GM18858 (cell line): ENCODE results near the gene EFL1.

Experiments
- ATAC-seq: cut with Tn5 transposase; IDR thresholded peaks from one replicate; pipeline ENCODE4 v1.9.1; 2021; ENCODE audit not compliant: unreplicated experiment

EFL1 gene

GRCh38 chr15:82168296-82168695 lies 94.2 kb downstream of the EFL1 start:
- no peak for ATAC-seq

GRCh38 chr15:82165948-82166376 lies 96.6 kb downstream of the EFL1 start:
- no peak for ATAC-seq

- no peak for ATAC-seq
These were observed 102.6 kb downstream of the EFL1 start for GRCh38 chr15:82159922-82160321.

GRCh38 chr15:82158811-82159210 lies 103.7 kb downstream of the EFL1 start:
- no peak for ATAC-seq

GRCh38 chr15:82150645-82151044 lies 111.9 kb downstream of the EFL1 start:
- no peak for ATAC-seq

- ATAC-seq, result no peak
These were observed 115.5 kb downstream of the EFL1 start for GRCh38 chr15:82146990-82147461.

- no peak for ATAC-seq
These were observed 116.0 kb downstream of the EFL1 start for GRCh38 chr15:82146576-82146975.

GRCh38 chr15:82143390-82144385 lies 118.8 kb downstream of the EFL1 start:
- no peak for ATAC-seq

GRCh38 chr15:82140886-82141285 lies 121.6 kb downstream of the EFL1 start:
- no peak for ATAC-seq

- ATAC-seq, result no peak
These were observed 122.7 kb downstream of the EFL1 start for GRCh38 chr15:82139823-82140268.

GRCh38 chr15:82138306-82138705 lies 124.2 kb downstream of the EFL1 start:
- ATAC-seq, result no peak

GRCh38 chr15:82137261-82137660 lies 125.3 kb downstream of the EFL1 start:
- no peak for ATAC-seq

- no peak for ATAC-seq
These were observed 126.4 kb downstream of the EFL1 start for GRCh38 chr15:82136120-82136519.

GRCh38 chr15:82135638-82136037 lies 126.9 kb downstream of the EFL1 start:
- no peak for ATAC-seq

- no peak for ATAC-seq
These were observed 128.1 kb downstream of the EFL1 start for GRCh38 chr15:82134461-82134860.

GRCh38 chr15:82133251-82133650 lies 129.3 kb downstream of the EFL1 start:
- ATAC-seq, result no peak

- no peak for ATAC-seq
These were observed 129.8 kb downstream of the EFL1 start for GRCh38 chr15:82132742-82133141.

GRCh38 chr15:82132096-82132495 lies 130.4 kb downstream of the EFL1 start:
- no peak for ATAC-seq

GRCh38 chr15:82130248-82130647 lies 132.3 kb downstream of the EFL1 start:
- ATAC-seq, result no peak

GRCh38 chr15:82129761-82130160 lies 132.8 kb downstream of the EFL1 start:
- ATAC-seq, result no peak

GRCh38 chr15:82129149-82129692 lies 133.3 kb downstream of the EFL1 start:
- ATAC-seq, result no peak
